ENCODE results near the gene TLL1.

TLL1 gene
- total RNA-seq: 0.06 to 0.17 reads per million in 2 experiments

DNA sequence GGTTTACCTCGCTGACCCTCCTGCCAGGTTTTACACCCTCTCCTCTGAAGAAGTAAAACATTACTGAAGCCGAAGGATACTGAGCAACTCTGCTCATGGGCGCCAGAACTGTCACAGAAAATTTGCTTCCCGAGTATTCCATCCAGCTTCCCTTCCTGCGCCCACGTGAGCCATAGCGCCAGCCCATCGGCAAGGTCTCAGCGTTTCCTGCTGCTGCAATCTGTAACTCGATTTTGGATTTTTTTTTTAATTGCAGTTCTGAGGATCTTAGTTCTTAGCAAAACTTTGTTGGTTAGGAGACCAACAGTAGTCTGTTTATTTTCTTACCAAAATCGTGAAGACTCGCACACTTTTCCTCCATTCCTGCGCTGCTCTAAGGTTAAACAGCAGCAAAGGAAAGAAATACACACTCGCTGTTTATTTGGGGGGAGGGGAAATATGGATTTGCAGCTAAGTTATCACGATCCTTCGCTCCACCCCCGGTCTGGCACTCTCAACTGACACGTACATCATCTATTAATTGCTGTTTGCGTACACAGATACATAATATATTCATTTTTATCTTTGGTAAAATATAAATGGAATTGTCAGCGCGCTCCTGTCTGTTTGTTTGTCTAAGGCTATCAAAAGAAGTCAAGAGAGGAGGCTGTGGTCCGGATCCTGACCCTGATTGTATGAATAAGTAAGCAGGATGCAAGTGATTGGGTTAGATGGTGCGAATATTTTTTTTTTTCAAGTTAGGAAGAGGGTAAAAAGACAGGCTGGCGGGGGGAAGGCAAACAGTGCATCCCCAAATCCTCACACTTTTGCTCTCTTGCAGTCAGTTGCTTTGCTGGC, at the start of gene TLL1:
Gene TLL1 (plus strand): TSS at position 777 of the 837 bp plus-strand sequence. CDS start 668 bp downstream, outside the sequence.
- no peak for DNase-seq (ENCODE audit: low read depth)

DNA sequence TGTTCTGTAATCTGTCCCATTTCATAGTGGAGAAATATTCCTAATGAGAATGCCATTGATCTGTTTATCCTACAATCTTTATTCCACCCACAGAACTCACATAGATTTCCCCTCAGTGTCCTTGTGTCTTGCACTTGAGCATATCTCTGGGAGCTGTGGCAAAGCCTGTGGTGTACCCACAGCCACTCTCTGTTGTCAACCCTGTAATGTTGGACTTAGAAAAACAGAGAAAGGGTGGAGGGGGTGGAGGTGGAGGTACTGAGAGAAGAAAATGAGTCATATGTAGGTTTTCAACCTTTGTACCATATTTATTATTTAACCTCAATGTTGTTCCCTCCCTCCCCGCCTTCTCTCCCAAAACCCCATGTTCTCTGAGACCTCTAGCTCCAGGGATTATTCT, 46.9 kb upstream of the TLL1 start:
- no peak for DNase-seq (ENCODE audit: low read depth)

DNA sequence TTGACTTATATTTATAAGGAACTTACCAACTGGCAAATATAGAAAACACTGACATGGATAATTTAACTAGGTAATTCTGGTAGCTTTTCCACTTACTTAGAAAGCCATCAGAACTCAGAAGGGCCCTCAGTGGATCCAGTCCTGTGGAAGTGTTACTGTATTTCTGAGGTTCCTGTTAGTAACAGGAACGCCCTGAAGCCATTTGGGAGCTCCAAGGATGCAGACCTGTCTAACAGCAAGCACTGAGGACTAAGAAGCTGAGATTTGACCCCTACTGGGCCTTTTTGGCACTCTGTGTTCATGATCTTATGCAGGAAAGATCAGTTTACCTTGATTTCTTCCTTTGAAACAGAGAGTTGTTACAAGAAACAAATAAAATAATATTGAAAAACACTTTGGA, 46.0 kb upstream of the TLL1 start:
- DNase-seq (ENCODE audit: low read depth): no peak

DNA sequence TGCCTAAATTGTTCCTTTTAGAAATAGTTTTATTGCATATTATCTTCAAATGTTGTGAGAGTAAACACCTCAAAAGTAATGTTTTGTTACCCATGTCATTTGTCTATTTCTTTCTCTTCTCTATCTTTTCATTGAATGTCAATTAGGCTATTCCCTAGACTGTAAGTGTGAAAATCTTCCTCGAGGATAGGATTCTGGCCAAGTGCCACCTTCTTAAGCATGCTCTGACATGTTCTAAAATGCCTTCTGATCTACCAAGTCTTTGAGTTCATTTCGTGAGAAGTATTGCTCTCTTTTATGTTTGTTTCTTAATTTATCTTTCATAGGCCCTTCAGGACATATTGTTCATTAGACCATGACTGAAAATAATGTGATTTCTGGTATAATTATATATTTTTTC, 44.1 kb upstream of the TLL1 start:
- no peak for DNase-seq (ENCODE audit: low read depth)

DNA sequence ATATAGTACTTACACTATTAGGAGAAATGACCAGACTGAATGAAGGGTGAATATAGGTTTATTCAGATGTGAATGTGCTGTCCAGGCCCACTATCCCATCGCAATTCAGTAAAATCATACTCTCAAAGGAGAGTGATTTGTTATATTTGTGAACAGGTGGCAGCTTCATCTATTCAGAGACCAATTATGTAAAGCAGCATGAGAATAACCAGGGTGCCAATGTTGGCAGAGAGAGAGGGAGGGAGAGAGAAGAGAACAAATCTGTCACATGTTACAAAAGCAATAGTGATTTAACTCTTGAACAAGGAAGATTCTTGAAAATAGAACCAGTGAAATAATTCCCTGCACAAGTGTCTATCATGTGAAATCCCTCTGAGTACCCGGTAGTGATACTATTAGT, 38.9 kb upstream of the TLL1 start:
- no peak for DNase-seq (ENCODE audit: low read depth)

DNA sequence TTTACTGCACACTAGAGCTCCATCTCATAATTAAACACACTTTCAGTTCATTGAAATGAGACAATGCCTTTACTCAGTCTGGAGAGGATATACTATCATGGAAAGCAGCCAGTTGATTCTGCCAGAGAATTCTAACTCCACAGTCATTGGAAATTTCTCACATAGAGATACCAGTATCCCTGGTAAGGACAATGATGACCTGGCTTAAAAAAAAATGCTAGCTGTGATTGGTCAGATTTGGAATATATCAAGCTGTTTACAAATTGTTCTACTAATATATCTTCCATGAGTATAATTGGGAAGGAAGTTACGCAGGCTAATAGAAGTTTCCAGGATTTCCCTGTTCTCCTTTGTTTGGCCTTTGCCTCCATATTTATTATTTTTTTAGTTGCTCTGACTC, 34.5 kb upstream of the TLL1 start:
- no peak for DNase-seq (ENCODE audit: low read depth)

DNA sequence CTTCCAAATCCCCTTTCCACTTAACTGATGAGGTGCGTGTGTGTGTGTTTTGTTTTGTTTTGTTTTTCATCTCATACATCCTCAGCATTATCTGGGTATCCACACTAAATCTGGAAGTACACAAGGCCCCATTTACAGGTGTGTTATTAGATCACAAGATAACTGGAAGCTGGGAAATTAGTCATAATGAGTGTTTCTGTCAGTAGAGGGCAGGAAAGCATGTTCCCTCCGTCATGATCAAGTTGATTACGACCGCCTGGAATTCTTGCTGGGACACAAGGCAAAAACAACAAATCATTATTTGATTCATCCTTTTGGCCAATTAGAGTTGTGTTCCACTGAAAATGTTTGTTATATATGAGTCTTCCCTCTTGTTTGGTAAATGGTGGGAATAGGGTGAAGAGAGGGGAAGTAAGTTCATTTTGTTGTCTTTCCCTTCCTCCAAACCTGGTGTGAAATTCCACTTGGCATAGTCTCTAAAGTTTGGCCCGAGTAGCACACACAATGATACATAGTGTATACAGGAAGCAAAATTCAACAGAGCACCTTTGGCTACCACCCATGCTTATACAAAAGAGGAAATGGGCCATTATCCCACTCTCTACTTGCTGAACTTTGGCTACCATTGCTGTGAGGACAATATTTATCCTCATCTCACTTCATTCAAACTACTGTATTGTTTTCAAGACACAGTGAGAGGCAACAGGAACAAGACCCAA, 33.3 kb upstream of the TLL1 start:
- DNase-seq (ENCODE audit: low read depth): no peak

DNA sequence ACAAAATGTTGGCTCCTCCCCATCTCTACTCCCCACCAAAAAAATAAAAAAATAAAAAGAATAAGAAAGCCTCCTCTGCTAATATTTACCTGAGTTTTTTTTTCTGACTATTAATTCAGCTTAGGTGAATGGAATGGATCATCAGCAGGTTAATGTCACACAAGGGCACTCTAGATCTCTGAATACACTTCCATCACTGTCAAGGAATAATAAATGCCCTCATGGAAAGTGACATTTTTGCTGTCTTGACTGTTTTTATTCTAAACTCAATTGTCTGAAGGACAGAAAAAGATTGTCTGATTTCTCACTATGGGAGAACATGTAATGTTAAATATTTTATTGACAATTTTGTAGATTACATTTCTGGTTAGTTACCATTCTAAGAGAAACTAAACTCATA, 30.4 kb upstream of the TLL1 start:
- DNase-seq (ENCODE audit: low read depth): no peak

DNA sequence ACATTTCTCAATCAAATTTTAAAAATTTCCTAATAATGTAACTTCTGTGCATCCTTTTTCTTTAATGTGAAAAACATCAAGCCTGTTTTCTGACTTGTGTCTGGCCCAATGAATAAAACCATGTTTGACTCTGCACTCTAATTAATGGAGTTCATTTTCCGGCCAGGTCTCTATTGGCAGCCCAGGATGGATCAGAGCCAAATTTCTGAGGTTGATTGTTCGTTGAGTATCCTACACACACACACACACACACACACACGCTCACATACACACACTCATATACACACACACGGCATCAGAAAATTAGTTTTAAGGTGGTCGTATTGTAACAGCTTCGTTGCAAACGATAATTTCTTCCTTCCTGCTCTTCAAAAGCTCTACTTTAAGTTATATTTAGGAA, 28.9 kb upstream of the TLL1 start:
- DNase-seq (ENCODE audit: low read depth): no peak

DNA sequence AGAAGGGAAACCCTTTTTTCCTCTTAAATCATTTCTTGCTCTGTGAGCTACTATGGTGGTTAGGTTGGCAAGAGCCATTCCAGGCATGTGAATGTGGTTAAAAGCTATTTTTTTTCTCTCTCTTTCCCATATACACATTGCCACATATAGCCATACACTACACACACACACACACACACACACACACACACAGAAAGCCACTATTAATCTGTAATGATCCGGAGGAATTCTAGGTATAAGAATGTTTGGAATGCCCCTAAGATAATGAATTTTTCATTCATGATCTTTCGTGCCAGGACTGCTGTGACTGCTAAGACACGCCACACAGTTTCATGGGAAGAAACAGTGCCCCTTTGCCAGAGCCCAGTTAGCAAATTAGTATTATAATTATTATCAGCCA, 21.8 kb upstream of the TLL1 start:
- DNase-seq (ENCODE audit: low read depth): no peak

DNA sequence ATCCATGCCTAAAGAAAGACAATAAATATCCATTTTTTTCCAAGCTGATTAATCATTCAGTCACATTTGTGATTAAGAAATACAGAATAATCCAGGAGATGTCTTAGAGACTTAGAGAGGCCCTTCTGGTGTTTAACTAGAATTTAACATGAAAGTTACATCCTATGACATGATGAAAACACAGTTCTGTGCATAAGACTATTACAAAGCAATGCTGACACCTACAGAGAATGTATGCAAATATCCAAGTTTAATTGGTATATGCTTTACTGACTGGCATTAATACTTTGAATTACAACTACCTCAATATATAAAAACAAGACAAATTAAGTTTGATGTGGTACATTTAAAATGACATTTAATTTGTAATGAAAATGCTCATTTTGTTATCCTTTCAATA, 17.8 kb upstream of the TLL1 start:
- DNase-seq (ENCODE audit: low read depth): no peak

DNA sequence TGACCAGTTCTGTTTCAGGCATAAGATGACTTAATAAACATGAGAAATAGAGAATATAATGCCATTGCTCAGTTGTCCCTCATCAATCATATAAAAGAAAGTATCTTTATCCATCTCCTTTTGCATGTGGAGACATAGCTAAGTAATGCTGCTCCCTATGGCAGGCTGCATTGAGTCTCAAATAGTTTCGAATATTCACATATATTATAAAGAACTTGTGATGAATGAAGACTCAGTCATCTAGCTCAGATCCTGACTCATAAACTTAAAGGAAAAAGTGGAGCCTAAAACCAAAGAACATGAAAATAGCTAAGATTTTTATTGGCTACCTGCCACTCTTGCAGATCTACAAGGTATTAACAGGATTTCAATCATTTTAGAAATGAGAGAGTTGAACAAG, 11.7 kb upstream of the TLL1 start:
- DNase-seq (ENCODE audit: low read depth): no peak

DNA sequence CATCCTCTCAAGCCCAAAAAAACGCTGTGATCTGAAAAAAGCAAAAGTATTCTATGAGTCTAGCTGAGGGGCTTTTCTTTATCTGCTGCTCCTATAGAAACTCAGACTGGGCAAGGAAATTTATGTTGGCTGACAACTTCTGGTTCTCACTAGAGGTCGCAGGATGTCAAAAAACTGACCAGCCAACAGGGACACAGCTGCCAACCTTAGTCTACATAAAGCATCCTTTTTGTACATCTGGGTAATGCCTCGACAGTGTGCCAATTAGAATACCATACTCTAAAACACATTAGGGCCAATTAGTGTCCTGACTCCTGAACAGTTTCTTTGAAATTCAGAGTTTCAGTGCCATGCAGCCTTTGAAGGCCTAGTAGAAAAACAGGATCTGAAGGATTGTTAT, 8.8 kb upstream of the TLL1 start:
- DNase-seq (ENCODE audit: low read depth): no peak

DNA sequence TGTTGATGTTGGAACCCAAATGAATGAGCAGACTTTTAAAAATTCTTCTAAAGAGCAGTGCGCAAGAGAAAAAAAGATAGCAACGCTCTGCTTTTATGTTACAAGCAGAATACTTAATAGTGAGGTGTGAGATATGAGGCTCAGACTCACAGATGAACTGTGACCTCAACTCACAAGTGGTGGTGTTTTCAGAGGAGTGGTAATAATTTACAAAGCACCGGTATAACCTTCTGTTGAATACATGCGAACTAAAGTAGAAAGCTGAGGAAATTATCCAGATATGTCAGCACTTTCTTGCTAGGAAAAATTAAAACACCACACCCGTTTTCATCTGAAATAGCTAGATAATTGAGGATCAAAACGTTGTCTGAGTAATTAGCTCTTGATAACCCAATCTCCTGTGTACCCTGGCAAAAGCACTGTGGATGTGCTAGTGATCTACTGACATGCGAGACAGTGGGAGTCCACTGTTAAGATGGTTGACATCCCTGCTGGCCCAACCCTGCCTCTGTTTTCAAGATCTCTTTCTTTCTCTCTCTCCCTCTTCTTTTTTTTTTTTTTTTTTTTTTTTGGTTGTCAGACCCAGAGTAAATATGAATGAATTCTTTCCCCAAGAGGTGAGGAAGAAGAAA, 6.9 kb upstream of the TLL1 start:
- DNase-seq (ENCODE audit: low read depth): no peak

DNA sequence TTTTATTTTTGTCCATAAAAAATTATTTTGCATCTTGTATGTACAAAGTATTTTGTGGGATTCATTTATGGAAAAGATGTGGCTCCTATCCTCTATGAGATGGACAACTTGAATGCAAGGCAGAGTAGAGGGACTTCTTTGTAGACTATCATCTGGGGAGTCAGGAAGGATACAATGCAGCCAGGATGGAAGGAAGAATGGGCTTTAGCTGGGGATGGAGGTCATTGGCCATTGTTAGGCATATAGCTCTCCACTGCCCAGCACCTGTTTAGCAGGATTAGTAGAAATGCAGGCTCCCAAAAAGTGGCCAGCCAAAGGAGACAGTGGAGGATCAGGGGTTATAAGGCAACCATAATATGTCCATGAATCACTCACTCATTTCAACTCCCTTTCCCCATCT, 5.1 kb upstream of the TLL1 start:
- no peak for DNase-seq (ENCODE audit: low read depth)

DNA sequence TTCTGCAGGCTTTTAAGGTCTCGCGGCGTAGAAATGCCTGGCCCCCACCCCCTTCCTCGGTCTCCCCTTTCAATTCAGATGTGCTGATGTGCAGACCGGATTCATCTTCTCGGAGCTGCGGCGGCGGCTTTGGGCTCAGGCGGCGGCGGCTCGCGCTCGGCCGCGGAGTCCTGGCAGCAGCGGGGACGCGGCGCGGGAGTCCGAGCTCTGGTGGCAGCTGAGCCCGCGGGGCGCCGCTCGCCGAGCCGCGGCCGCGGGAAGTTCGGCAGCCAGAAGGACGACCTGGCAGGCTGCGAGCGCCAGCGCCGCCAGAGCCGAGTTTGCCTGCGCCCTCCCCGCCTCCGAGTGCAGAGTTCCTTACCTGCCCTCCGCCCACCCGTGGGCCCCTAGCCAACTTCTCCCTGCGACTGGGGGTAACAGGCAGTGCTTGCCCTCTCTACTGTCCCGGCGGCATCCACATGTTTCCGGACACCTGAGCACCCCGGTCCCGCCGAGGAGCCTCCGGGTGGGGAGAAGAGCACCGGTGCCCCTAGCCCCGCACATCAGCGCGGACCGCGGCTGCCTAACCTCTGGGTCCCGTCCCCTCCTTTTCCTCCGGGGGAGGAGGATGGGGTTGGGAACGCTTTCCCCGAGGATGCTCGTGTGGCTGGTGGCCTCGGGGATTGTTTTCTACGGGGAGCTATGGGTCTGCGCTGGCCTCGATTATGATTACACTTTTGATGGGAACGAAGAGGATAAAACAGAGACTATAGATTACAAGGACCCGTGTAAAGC, 448 bp downstream of the TLL1 start:
- no peak for DNase-seq (ENCODE audit: low read depth)

DNA sequence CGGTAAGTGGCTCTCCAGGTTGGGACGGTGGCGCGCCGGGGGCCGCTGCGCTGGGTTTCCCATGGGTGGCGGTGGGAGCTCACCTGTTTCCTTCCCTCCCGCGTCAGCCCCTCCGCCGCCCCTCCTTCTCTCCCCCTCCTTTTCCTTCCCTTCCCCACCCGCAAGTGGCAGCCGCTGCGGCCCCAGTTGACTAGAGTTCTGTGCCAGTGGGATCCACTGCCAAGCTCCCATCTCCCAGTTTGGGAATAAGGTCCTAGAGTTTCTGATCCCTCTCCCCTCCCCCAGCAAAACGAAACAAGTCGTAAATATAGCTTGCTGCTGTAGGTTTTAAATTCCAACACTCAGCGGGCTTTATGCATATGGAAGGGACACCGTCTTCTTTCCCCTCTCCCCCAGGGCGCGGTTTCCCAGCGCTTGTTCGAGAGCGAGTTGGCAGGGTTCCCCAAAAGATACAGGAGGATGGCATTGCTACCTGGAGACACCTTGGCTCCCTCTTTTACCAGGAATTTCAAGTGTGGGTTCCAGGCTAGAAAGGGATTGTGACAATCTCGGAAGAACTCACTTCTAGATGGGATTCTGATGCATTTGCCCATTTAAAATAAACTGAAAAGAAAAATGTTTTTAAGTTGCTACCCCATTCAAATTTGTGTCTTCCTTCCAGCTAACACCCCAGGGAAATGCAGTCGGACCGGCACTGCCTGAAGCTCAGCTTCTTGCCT, 1.2 kb downstream of the TLL1 start:
- no peak for DNase-seq (ENCODE audit: low read depth)

DNA sequence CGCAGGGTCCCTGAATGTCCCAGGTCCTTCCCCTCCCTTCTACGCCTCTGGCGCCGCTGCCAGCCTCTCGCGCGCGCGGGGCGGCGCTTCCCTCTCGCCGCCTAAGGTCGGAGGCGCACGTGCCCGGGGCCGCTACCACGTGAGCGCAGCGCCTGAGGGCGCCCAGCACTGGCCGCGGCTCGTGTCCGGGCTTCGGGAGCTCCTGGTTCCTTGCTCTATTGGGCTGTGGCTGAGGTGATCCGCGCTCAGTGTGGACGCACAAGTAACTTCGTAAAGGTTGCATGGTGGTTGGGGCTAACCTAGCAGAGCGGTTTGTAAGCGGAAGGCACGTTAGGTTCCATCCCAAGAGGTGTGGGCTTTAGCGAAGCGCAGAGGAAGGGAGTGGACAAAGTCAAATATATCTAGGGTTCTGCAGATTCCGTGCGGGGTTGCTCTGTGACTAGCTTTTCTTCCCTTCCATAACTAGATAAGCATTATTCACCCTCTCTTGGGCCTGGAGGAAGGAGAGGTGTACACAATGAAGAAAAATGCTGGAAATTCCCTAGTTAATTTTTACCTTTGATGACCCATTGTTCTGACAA, 1.8 kb downstream of the TLL1 start:
- no peak for DNase-seq (ENCODE audit: low read depth)

DNA sequence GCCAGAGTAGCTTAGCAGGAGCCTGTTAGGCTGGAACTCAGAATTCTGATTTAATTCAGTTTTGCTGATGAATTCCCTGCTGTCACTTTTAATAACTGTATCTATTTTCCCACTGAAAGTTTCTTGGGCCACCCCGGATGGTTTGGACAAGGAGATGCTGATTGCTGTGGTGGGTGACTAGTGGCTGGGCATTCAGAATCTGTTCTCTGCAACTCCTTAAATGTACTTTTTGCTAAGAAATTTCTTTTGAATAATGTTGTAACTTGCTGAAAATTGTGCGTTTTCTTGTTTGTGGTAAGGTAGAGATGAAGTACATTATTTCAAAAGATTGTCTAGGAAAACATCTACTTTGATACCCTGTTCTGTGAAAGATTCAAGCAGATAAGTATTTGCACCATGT, 2.4 kb downstream of the TLL1 start:
- no peak for DNase-seq (ENCODE audit: low read depth)

DNA sequence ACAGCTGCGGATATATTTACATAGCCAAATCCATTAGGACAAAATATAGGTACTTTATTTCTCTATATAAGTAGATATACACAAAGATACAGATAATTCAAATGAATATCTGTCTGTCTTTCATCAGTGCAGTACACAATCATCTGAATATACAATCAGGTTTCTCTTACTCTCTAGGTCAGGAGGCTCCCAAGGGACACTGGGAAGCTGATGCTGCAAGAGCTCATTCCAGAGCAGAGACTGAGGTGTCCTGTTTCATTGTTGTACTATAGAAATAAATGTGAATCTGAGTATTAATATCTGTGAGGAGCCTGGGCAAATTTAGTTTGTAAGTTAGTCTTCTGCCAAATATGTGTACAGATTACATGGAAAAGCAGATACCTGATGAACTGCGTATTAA, 4.2 kb downstream of the TLL1 start:
- DNase-seq (ENCODE audit: low read depth): no peak

DNA sequence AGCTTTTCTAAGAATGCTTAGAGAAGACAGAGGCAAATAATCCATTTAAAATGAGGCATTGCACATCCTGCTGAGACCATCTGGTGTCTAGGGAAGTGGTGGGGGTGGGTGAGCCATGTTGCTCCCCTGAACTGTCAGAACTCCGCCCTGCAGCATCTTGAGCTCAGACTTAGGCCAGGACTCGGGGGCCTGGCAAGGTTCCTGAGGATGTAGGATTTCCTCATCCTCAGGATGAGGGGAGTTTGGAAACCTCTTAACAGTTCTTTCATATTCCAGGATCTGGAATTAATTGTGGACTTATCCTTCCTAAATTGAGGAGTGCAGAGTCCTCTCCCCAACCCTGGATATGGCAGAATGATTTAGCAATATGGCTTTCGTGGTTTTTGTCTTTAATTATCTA, 6.6 kb downstream of the TLL1 start:
- DNase-seq (ENCODE audit: low read depth): no peak
